Measurements from ENCODE around the gene RAD51. TPM values are rescaled to one million over a fixed set of nuclear protein-coding genes. Genes with fewer than 3 reads are reported as not detected.

Gene RAD51
- total and polyA plus RNA-seq, 9 of the 15 experiments (the other 6 are each of a cell fraction or from before 2014, with no cell fraction given): 16.0 to 63.8 (median 34.6) TPM

DNA sequence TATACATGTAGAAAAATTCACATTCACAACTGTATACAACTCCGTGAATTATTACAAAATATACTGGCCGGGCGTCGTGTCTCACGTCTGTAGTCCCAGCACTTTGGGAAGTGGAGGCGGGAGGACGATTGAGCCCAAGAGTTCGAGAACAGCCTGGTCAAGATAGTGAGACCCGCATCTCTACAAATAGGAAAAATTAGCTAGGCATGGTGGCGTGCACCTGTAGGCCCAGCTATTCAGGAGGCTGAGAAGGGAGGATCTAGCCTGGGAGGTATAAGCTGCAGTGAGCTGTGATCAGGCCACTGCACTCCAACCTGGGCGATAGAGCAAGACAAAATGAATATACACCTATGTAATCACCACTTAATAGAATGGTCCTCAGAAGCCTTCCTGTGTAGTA lies 1.3 kb downstream of the RAD51 start:
- Histone ChIP-seq H3K27ac (ENCODE audit: extremely low read depth, low read depth, low read length) (peak overlapping the region; percentile 90; the same call in 2 of the 3 replicates), H3K4me3 (peak overlapping the region; percentile 54), H3K27me3 (ENCODE audit: control insufficient read depth in 2 of 2, insufficient read depth in 2 of 2, low read length in 2 of 2) (no peaks in the 10 kb centered on the region), H3K9me1 (ENCODE audit: control insufficient read depth, insufficient read depth, low read length) (no peaks in the 10 kb centered on the region), H3K4me2 (ENCODE audit: insufficient read depth, low read length) (peak overlapping the region; percentile 88), H3K4me1 (replicated peaks in 1 of 2; ENCODE audit: control insufficient read depth in 2 of 2, insufficient read depth in 2 of 2, low read length in 2 of 2) (peaks cover 5 to 14% of the 10 kb centered on the region in 2 experiments; a peak in 4 of 5 replicates), H3K9ac (ENCODE audit: insufficient read depth in 1 of 2, low read depth in 2 of 2, low read length in 2 of 2) (peak overlapping the region; percentile 86 to 99; a peak in 3 of 4 replicates), H4K20me1 (replicated peaks; ENCODE audit: control insufficient read depth, insufficient read depth, low read length) (no peaks in the 10 kb centered on the region), H3K36me3 (ENCODE audit: control insufficient read depth, insufficient read depth, low read length) (peaks cover 40% of the 10 kb centered on the region), H3K9me3 (replicated peaks; ENCODE audit: control insufficient read depth, insufficient read depth, low read depth, low read length) (no peaks in the 10 kb centered on the region), H2AFZ (ENCODE audit: low read depth, low read length) (peak overlapping the region; percentile 16; the same call in 1 of the 2 replicates), H3K79me2 (ENCODE audit: control insufficient read depth, insufficient read depth, low read length) (peaks cover 53% of the 10 kb centered on the region)
- FAIRE-seq (peak; percentile 69), DNase-seq (ENCODE audit: extremely low read depth in 1 of 4, low spot score in 3 of 4) (peak in 1 of 4 experiments; percentile 24), ATAC-seq (no peak)
- in situ Hi-C loops (cut with MboI) (no loop called here), intact Hi-C loops (cut with micrococcal nuclease) (no loop called here)
- POLR2A ChIA-PET: interaction anchor here (0.5 to 2.8 kb wide), 6 partner anchors 9 to 112 kb away, joined by 3 to 9 read pairs (median 4); partner anchors contain the start of gene GCHFR
- BruUV-seq (replicated peaks): no TSS peak
- CTCF ChIA-PET (ENCODE audit: low intra/inter-chr PET ratio): no interaction called here
- 5% methylated on average over 11 of the region's 11 CpGs for WGBS (ENCODE audit: insufficient coverage, low coverage, missing lambda C conversion rate)
- TF ChIP-seq, protein P1, sequence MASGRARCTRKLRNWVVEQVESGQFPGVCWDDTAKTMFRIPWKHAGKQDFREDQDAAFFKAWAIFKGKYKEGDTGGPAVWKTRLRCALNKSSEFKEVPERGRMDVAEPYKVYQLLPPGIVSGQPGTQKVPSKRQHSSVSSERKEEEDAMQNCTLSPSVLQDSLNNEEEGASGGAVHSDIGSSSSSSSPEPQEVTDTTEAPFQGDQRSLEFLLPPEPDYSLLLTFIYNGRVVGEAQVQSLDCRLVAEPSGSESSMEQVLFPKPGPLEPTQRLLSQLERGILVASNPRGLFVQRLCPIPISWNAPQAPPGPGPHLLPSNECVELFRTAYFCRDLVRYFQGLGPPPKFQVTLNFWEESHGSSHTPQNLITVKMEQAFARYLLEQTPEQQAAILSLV (tag; IDR thresholded peaks at IDR 0.05): no peak
- TF ChIP-seq ZNF232 (CRISPR knock-in tag; IDR thresholded peaks at IDR 0.05) (no peak), TRIM24 (IDR thresholded peaks at IDR 0.05) (no peak), WHSC1 (IDR thresholded peaks at IDR 0.05; ENCODE audit: low read length) (no peak), DDX20 (tag; IDR thresholded peaks at IDR 0.05; ENCODE audit: low read depth) (no peak), HEY1 (CRISPR knock-in tag; IDR thresholded peaks at IDR 0.05; ENCODE audit: borderline replicate concordance) (no peak), ADNP (tag; IDR thresholded peaks at IDR 0.05) (peak; percentile 18; the same call in 1 of the 2 replicates), KHSRP (IDR thresholded peaks at IDR 0.05) (no peak), CBFA2T3 (IDR thresholded peaks at IDR 0.05) (no peak), GTF2F1 (IDR thresholded peaks at IDR 0.05; ENCODE audit: low read depth, low read length) (no peak), RCOR1 (IDR thresholded peaks at IDR 0.05; ENCODE audit: borderline replicate concordance in 1 of 2, low read depth in 2 of 2, low read length in 2 of 2) (peak in 1 of 2 experiments; percentile 6; a peak in 1 of 4 replicates), RBM25 (IDR thresholded peaks at IDR 0.05; ENCODE audit: low read depth, low read length, severe bottlenecking) (no peak), CREB1 (IDR thresholded peaks at IDR 0.05) (no peak), CREB1 (CRISPR knock-in tag; IDR thresholded peaks at IDR 0.05) (0 out of 2 replicates have a peak, but pooled peaks have one; percentile 13), NR2C2 (CRISPR knock-in tag; IDR thresholded peaks at IDR 0.05) (no peak), NR2C2 (tag; IDR thresholded peaks at IDR 0.05) (no peak), TEAD4 (IDR thresholded peaks at IDR 0.05; ENCODE audit: low read length) (no peak), TEAD4 (CRISPR knock-in tag; IDR thresholded peaks at IDR 0.05; ENCODE audit: borderline replicate concordance) (no peak)
- TF ChIP-seq, protein P2, sequence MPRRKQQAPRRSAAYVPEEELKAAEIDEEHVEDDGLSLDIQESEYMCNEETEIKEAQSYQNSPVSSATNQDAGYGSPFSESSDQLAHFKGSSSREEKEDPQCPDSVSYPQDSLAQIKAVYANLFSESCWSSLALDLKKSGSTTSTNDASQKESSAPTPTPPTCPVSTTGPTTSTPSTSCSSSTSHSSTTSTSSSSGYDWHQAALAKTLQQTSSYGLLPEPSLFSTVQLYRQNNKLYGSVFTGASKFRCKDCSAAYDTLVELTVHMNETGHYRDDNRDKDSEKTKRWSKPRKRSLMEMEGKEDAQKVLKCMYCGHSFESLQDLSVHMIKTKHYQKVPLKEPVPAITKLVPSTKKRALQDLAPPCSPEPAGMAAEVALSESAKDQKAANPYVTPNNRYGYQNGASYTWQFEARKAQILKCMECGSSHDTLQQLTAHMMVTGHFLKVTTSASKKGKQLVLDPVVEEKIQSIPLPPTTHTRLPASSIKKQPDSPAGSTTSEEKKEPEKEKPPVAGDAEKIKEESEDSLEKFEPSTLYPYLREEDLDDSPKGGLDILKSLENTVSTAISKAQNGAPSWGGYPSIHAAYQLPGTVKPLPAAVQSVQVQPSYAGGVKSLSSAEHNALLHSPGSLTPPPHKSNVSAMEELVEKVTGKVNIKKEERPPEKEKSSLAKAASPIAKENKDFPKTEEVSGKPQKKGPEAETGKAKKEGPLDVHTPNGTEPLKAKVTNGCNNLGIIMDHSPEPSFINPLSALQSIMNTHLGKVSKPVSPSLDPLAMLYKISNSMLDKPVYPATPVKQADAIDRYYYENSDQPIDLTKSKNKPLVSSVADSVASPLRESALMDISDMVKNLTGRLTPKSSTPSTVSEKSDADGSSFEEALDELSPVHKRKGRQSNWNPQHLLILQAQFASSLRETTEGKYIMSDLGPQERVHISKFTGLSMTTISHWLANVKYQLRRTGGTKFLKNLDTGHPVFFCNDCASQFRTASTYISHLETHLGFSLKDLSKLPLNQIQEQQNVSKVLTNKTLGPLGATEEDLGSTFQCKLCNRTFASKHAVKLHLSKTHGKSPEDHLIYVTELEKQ (CRISPR knock-in tag; IDR thresholded peaks at IDR 0.05): no peak
- TF ChIP-seq, protein P3, sequence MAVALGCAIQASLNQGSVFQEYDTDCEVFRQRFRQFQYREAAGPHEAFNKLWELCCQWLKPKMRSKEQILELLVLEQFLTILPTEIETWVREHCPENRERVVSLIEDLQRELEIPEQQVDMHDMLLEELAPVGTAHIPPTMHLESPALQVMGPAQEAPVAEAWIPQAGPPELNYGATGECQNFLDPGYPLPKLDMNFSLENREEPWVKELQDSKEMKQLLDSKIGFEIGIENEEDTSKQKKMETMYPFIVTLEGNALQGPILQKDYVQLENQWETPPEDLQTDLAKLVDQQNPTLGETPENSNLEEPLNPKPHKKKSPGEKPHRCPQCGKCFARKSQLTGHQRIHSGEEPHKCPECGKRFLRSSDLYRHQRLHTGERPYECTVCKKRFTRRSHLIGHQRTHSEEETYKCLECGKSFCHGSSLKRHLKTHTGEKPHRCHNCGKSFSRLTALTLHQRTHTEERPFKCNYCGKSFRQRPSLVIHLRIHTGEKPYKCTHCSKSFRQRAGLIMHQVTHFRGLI (CRISPR knock-in tag; IDR thresholded peaks at IDR 0.05): no peak
